Measurements from ENCODE around the gene SLC23A3. TPM values are rescaled to one million over a fixed set of nuclear protein-coding genes. Genes with fewer than 3 reads are reported as not detected.

Gene SLC23A3
- polyA plus RNA-seq, 1 donor (not counting 4 experiments of a cell fraction or from before 2014, with no cell fraction given), result 1.4 TPM

DNA sequence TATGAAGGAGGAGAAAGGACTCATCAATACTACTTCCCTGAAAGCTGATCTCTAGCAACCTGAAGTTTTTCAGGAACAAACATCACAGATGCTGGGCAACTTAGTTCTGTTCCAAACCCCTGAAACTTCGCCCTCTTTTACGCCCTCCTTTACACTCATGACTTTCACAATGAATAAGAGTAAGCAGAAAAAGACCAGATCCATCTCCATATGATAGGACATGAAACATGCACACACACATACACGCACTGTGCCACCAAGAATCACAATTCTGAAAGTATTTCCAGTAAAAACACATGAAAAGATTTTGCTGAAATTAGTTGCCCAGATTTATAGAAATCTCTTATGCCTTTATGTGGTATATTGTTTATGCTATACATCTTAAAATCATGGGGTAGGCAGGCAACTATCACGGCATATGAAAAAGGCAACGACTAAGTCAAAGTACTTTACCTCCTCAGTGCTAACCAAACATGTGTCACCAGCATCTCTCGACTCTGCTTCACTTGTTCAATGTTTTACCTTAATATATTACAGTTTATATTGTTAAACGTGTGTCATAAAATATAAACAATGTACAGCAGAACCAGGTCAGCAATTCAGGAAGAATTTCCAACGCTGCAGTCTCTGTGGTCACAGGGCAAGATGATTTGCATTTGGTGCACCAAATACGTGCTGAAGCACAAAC lies 57.0 kb downstream of the SLC23A3 start:
- dilution Hi-C loops (cut with MboI; ENCODE audit: extremely low pct_ligation_motif_present, low sequenced_read_pairs), result no loop called here
- Histone ChIP-seq H3K9me3 (ENCODE audit: control insufficient read depth, low read depth, low read length) (no peaks in the 10 kb centered on the region), H3K4me1 (ENCODE audit: control insufficient read depth, extremely low read depth, insufficient read depth, low read length) (peaks cover 8% of the 10 kb centered on the region), H3K36me3 (ENCODE audit: control insufficient read depth in 2 of 2, extremely low read depth in 1 of 2, insufficient read depth in 2 of 2, low read length in 2 of 2) (no peaks in the 10 kb centered on the region), H4K20me1 (ENCODE audit: control insufficient read depth, extremely low read depth, insufficient read depth, low read length) (no peaks in the 10 kb centered on the region), H3K79me2 (ENCODE audit: control insufficient read depth, insufficient read depth, low read length) (no peaks in the 10 kb centered on the region), H3K4me3 (ENCODE audit: control insufficient read depth in 2 of 3, extremely low read depth in 1 of 3, insufficient read depth in 2 of 3, low read depth in 1 of 3, low read length in 3 of 3) (no peak overlapping the region), H3K4me2 (ENCODE audit: control insufficient read depth, extremely low read depth, insufficient read depth, low read depth, low read length) (no peak overlapping the region), H3K9me1 (ENCODE audit: control insufficient read depth, extremely low read depth, insufficient read depth, low read length) (no peaks in the 10 kb centered on the region), H3K27ac (ENCODE audit: control insufficient read depth, insufficient read depth, low read length) (no peak overlapping the region), H2AFZ (ENCODE audit: control insufficient read depth, low read length) (no peak overlapping the region), H3K27me3 (ENCODE audit: control insufficient read depth, extremely low read depth, insufficient read depth, low read length) (no peaks in the 10 kb centered on the region), H3K9ac (ENCODE audit: control insufficient read depth, extremely low read depth, insufficient read depth, low read length) (no peak overlapping the region)
- no peak for FAIRE-seq
- DNase-seq (ENCODE audit: low read depth, low spot score), result no peak
- no peak for TF ChIP-seq EZH2 (IDR thresholded peaks at IDR 0.05; ENCODE audit: low read length)
- TF ChIP-seq, protein P1, sequence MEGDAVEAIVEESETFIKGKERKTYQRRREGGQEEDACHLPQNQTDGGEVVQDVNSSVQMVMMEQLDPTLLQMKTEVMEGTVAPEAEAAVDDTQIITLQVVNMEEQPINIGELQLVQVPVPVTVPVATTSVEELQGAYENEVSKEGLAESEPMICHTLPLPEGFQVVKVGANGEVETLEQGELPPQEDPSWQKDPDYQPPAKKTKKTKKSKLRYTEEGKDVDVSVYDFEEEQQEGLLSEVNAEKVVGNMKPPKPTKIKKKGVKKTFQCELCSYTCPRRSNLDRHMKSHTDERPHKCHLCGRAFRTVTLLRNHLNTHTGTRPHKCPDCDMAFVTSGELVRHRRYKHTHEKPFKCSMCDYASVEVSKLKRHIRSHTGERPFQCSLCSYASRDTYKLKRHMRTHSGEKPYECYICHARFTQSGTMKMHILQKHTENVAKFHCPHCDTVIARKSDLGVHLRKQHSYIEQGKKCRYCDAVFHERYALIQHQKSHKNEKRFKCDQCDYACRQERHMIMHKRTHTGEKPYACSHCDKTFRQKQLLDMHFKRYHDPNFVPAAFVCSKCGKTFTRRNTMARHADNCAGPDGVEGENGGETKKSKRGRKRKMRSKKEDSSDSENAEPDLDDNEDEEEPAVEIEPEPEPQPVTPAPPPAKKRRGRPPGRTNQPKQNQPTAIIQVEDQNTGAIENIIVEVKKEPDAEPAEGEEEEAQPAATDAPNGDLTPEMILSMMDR (optimal IDR thresholded peaks at IDR 0.05 in 1 of 3, IDR thresholded peaks at IDR 0.05 in 1 of 3, conservative IDR thresholded peaks at IDR 0.05 in 1 of 3; ENCODE audit: extremely low read depth in 1 of 3, insufficient read depth in 2 of 3, low read length in 3 of 3), result no peak

DNA sequence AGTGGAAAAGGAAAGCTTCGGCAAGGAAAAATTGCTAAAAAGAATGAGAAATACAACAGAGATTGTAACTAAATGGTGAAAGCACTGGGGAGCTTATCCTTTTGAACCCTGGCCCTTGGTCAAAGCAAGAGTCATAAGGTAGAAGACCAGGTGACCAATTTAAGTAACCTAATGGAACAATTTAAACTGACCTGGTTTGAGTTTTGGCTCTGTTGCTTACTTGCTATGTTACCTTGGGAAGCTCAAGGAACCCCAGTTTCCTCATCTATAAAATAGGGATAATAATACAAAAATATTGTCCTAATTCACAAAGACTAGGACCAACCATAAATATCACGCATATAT lies 57.8 kb downstream of the SLC23A3 start:
- FAIRE-seq, result no peak
- no peak for TF ChIP-seq EZH2 (IDR thresholded peaks at IDR 0.05; ENCODE audit: low read length)
- TF ChIP-seq, protein P1 (optimal IDR thresholded peaks at IDR 0.05 in 1 of 3, IDR thresholded peaks at IDR 0.05 in 1 of 3, conservative IDR thresholded peaks at IDR 0.05 in 1 of 3; ENCODE audit: extremely low read depth in 1 of 3, insufficient read depth in 2 of 3, low read length in 3 of 3), result no peak
- H3K9me1 ChIP-seq (ENCODE audit: control insufficient read depth, extremely low read depth, insufficient read depth, low read length), result no peaks in the 10 kb centered on the region

More for the DNA sequence above, 57.8 kb downstream of the SLC23A3 start:
- no peaks in the 10 kb centered on the region for H3K79me2 ChIP-seq (ENCODE audit: control insufficient read depth, insufficient read depth, low read length)
- peaks cover 5% of the 10 kb centered on the region for H3K4me1 ChIP-seq (ENCODE audit: control insufficient read depth, extremely low read depth, insufficient read depth, low read length)
- H3K27me3 ChIP-seq (ENCODE audit: control insufficient read depth, extremely low read depth, insufficient read depth, low read length), result no peaks in the 10 kb centered on the region
- H3K9me3 ChIP-seq (ENCODE audit: control insufficient read depth, low read depth, low read length), result no peaks in the 10 kb centered on the region
- no peak for DNase-seq (ENCODE audit: low read depth, low spot score)
- no peak overlapping the region for H3K4me2 ChIP-seq (ENCODE audit: control insufficient read depth, extremely low read depth, insufficient read depth, low read depth, low read length)
- H3K27ac ChIP-seq (ENCODE audit: control insufficient read depth, insufficient read depth, low read length), result no peak overlapping the region
- no peak overlapping the region for H3K9ac ChIP-seq (ENCODE audit: control insufficient read depth, extremely low read depth, insufficient read depth, low read length)
- H4K20me1 ChIP-seq (ENCODE audit: control insufficient read depth, extremely low read depth, insufficient read depth, low read length), result no peaks in the 10 kb centered on the region
- H3K4me3 ChIP-seq (ENCODE audit: control insufficient read depth in 2 of 3, extremely low read depth in 1 of 3, insufficient read depth in 2 of 3, low read depth in 1 of 3, low read length in 3 of 3), result no peak overlapping the region
- dilution Hi-C loops (cut with MboI; ENCODE audit: extremely low pct_ligation_motif_present, low sequenced_read_pairs), result no loop called here
- no peaks in the 10 kb centered on the region for H3K36me3 ChIP-seq (ENCODE audit: control insufficient read depth in 2 of 2, extremely low read depth in 1 of 2, insufficient read depth in 2 of 2, low read length in 2 of 2)
- H2AFZ ChIP-seq (ENCODE audit: control insufficient read depth, low read length), result no peak overlapping the region

Other genes with a start within 250 kb of the SLC23A3 start
- gene CDK5R2, start 210.4 kb downstream of the SLC23A3 start, polyA plus RNA-seq, result 0.03 TPM in 2 of 3 replicates, not detected in the other
- gene FEV, start 184.8 kb downstream of the SLC23A3 start, polyA plus RNA-seq, result not detected in 3 replicates
- not detected in 3 replicates for gene CRYBA2, start 176.6 kb downstream of the SLC23A3 start, polyA plus RNA-seq
- not detected in 3 replicates for gene CFAP65, start 128.5 kb downstream of the SLC23A3 start, polyA plus RNA-seq
- not detected in 3 replicates for gene IHH, start 109.1 kb downstream of the SLC23A3 start, polyA plus RNA-seq
- 11.0 to 16.0 TPM (median 13.1 TPM) in 3 replicates for gene NHEJ1, start 9.2 kb downstream of the SLC23A3 start, polyA plus RNA-seq
- 26.1 to 32.2 TPM (median 29.1 TPM) in 3 replicates for gene CNPPD1, start 6.9 kb upstream of the SLC23A3 start, polyA plus RNA-seq
- 45.8 to 54.9 TPM (median 51.3 TPM) in 3 replicates for gene RETREG2, start 8.2 kb upstream of the SLC23A3 start, polyA plus RNA-seq
- 23.2 to 37.7 TPM (median 25.1 TPM) in 3 replicates for gene ZFAND2B, start 36.8 kb upstream of the SLC23A3 start, polyA plus RNA-seq
- 6.1 to 11.0 TPM (median 10.5 TPM) in 3 replicates for gene ABCB6, start 48.9 kb upstream of the SLC23A3 start, polyA plus RNA-seq
- 54.2 to 60.6 TPM (median 58.8 TPM) in 3 replicates for gene ATG9A, start 59.6 kb upstream of the SLC23A3 start, polyA plus RNA-seq
- 20.9 to 41.0 TPM (median 35.1 TPM) in 3 replicates for gene ANKZF1, start 59.8 kb upstream of the SLC23A3 start, polyA plus RNA-seq
- gene GLB1L, start 75.4 kb upstream of the SLC23A3 start, polyA plus RNA-seq, result 4.3 to 6.9 TPM (median 5.2 TPM) in 3 replicates
- 35.8 to 44.7 TPM (median 40.2 TPM) in 3 replicates for gene STK16, start 75.5 kb upstream of the SLC23A3 start, polyA plus RNA-seq
- gene TUBA4B, start 83.2 kb upstream of the SLC23A3 start, polyA plus RNA-seq, result 0.08 TPM in 1 of 3 replicates, not detected in the others
- 524 to 819 TPM (median 569 TPM) in 3 replicates for gene TUBA4A, start 83.9 kb upstream of the SLC23A3 start, polyA plus RNA-seq
- gene DNAJB2, start 109.3 kb upstream of the SLC23A3 start, polyA plus RNA-seq, result 35.4 to 75.5 TPM (median 51.7 TPM) in 3 replicates
- not detected in 3 replicates for gene PTPRN, start 139.4 kb upstream of the SLC23A3 start, polyA plus RNA-seq
- gene RESP18, start 162.7 kb upstream of the SLC23A3 start, polyA plus RNA-seq, result not detected in 3 replicates
- gene DNPEP, start 217.9 kb upstream of the SLC23A3 start, polyA plus RNA-seq, result 34.1 to 61.3 TPM (median 41.6 TPM) in 3 replicates
- gene DES, start 248.3 kb upstream of the SLC23A3 start, polyA plus RNA-seq, result not detected in 3 replicates

Measured in keratinocyte (primary cell).